Neutrophil (primary cell): Measurements from ENCODE around the gene PLEKHF1.

ENCODE experiments used
- H3K27ac ChIP-seq: fragments of 200-600 bp; sonication (generic); 2 replicates; pipeline ENCODE4 v1.5.1; 2016; ENCODE audit warnings: mild to moderate bottlenecking, moderate library complexity
- H3K27me3 ChIP-seq: fragments of 200-600 bp; sonication (generic); 2 replicates; pipeline ENCODE4 v1.6.0; 2016; ENCODE audit warnings: mild to moderate bottlenecking
- H3K36me3 ChIP-seq: fragments of 200-600 bp; sonication (generic); 2 replicates; pipeline ENCODE4 v1.5.1; 2017
- H3K4me1 ChIP-seq, 2 experiments: fragments of 200-600 bp in 1 of 2; sonication (generic) in 1 of 2; 1 replicate in 1 of 2; 2 replicates in 1 of 2; pipeline versions ENCODE4 v1.5.1 to v1.6.1; 2013 to 2016; ENCODE audit warnings: low read depth in 1 of 2, low read length in 1 of 2, mild to moderate bottlenecking in 1 of 2, moderate library complexity in 1 of 2; ENCODE audit not compliant: control insufficient read depth in 1 of 2, insufficient read depth in 1 of 2
- H3K4me3 ChIP-seq, 2 experiments: fragments of 200-600 bp in 1 of 2; sonication (generic) in 1 of 2; 1 replicate in 1 of 2; 2 replicates in 1 of 2; pipeline ENCODE4 v1.5.1; 2013 to 2016; ENCODE audit warnings: low read depth in 1 of 2, low read length in 1 of 2, mild to moderate bottlenecking in 1 of 2, moderate library complexity in 1 of 2
- H3K9me3 ChIP-seq: fragments of 200-600 bp; sonication (generic); 2 replicates; pipeline ENCODE4 v1.5.1; 2016
- CTCF ChIP-seq: fragments of 200-600 bp; sonication (generic); IDR thresholded peaks from 2 replicates; pipeline ENCODE4 v1.5.1; 2016; ENCODE audit warnings: antibody characterized with exemption

The PLEKHF1 gene

GRCh38 chr19:29618871-29619270, 46.4 kb upstream of the PLEKHF1 start:
- Histone ChIP-seq H3K27me3 (peaks cover 41% of the 10 kb centered on the region), H3K4me1 (no peaks in the 10 kb centered on the region), H3K9me3 (no peaks in the 10 kb centered on the region), H3K4me3 (no peak overlapping the region), H3K36me3 (peaks cover 32% of the 10 kb centered on the region), H3K27ac (no peak overlapping the region)
- TF ChIP-seq CTCF = no peak

GRCh38 chr19:29620931-29621351, 44.3 kb upstream of the PLEKHF1 start:
- TF ChIP-seq CTCF = no peak
- no peaks in the 10 kb centered on the region for H3K9me3 ChIP-seq
- H3K27me3 ChIP-seq = peaks cover 41% of the 10 kb centered on the region
- peaks cover 12% of the 10 kb centered on the region for H3K36me3 ChIP-seq
- no peak overlapping the region for H3K27ac ChIP-seq
- H3K4me1 ChIP-seq = no peaks in the 10 kb centered on the region
- no peak overlapping the region for H3K4me3 ChIP-seq

GRCh38 chr19:29622166-29623070, 42.8 kb upstream of the PLEKHF1 start:
- Histone ChIP-seq H3K4me1 (no peaks in the 10 kb centered on the region), H3K27me3 (peaks cover 41% of the 10 kb centered on the region), H3K4me3 (no peak overlapping the region), H3K36me3 (no peaks in the 10 kb centered on the region), H3K27ac (no peak overlapping the region), H3K9me3 (no peaks in the 10 kb centered on the region)
- TF ChIP-seq CTCF = no peak

GRCh38 chr19:29623726-29624488, 41.4 kb upstream of the PLEKHF1 start:
- TF ChIP-seq CTCF = no peak
- Histone ChIP-seq H3K9me3 (no peaks in the 10 kb centered on the region), H3K27me3 (peaks cover 34% of the 10 kb centered on the region), H3K4me3 (no peak overlapping the region), H3K4me1 (no peaks in the 10 kb centered on the region), H3K27ac (no peak overlapping the region), H3K36me3 (no peaks in the 10 kb centered on the region)

GRCh38 chr19:29624489-29625185, 40.6 kb upstream of the PLEKHF1 start:
- Histone ChIP-seq H3K4me3 (no peak overlapping the region), H3K9me3 (no peaks in the 10 kb centered on the region), H3K36me3 (no peaks in the 10 kb centered on the region), H3K27ac (no peak overlapping the region), H3K4me1 (no peaks in the 10 kb centered on the region), H3K27me3 (peaks cover 27% of the 10 kb centered on the region)
- TF ChIP-seq CTCF = no peak
